Spleen (tissue), 13 donors: ENCODE data around the gene TGIF2LY. TPM values are rescaled to one million over a fixed set of nuclear protein-coding genes. Genes with fewer than 3 reads are reported as not detected.
"Not testable (repeated sequence)": the region's sequence is repeated elsewhere in the genome, so short reads cannot be mapped to it uniquely, and the experiment has no call there.

Source experiments
- DNase-seq: peaks from one replicate; pipeline ENCODE4 v3.0.0-alpha.2; 2020
- H3K27ac ChIP-seq, 8 donors: fragments of 200-600 bp; sonication (generic) in 7 of 8; 1 replicate in 4 of 8; 2 replicates in 4 of 8; pipeline versions ENCODE4 v1.5.0 to v1.8.0; 2016 to 2021; ENCODE audit warnings: inconsistent platforms in 4 of 8, mild to moderate bottlenecking in 4 of 8, moderate library complexity in 1 of 8
- H3K27me3 ChIP-seq, 7 donors: fragments of 200-600 bp; sonication (generic) in 6 of 7; replicated peaks in 1 of 7; 1 replicate in 4 of 7; 2 replicates in 3 of 7; pipeline versions ENCODE4 v1.5.0 to v1.8.0; 2016 to 2021; ENCODE audit warnings: inconsistent platforms in 3 of 7, mild to moderate bottlenecking in 1 of 7
- H3K36me3 ChIP-seq, 6 donors: fragments of 200-600 bp; sonication (generic) in 5 of 6; 1 replicate in 4 of 6; 2 replicates in 2 of 6; pipeline versions ENCODE4 v1.5.0 to v1.8.0; 2016 to 2021; ENCODE audit warnings: inconsistent platforms in 2 of 6
- H3K4me1 ChIP-seq, 6 donors: fragments of 200-600 bp; sonication (generic) in 5 of 6; 1 replicate in 3 of 6; 2 replicates in 3 of 6; pipeline versions ENCODE4 v1.5.0 to v1.8.0; 2016 to 2021; ENCODE audit warnings: inconsistent platforms in 3 of 6
- H3K4me3 ChIP-seq, 8 donors: fragments of 200-600 bp; sonication (generic) in 7 of 8; 1 replicate in 4 of 8; 2 replicates in 4 of 8; pipeline versions ENCODE4 v1.5.0 to v1.8.0; 2016 to 2021; ENCODE audit warnings: inconsistent platforms in 4 of 8, mild to moderate bottlenecking in 4 of 8, moderate library complexity in 2 of 8
- H3K9me3 ChIP-seq, 8 donors: fragments of 200-600 bp; sonication (generic) in 7 of 8; 1 replicate in 4 of 8; 2 replicates in 4 of 8; pipeline versions ENCODE4 v1.5.0 to v1.8.0; 2016 to 2021; ENCODE audit warnings: inconsistent platforms in 4 of 8
- WGBS, 5 donors: extraction: QIAGEN DNeasy Blood & Tissue Kit in 3 of 5; methylation state at CpG; one replicate each; pipeline versions ENCODE4 v1.1.5 to v1.1.7; 2013 to 2018; 5-methylcytosine and 5-hydroxymethylcytosine counted together
- intact Hi-C: fragments of 100-400 bp; cut with DNase I; formaldehyde crosslinking; loops from one replicate; pipeline ENCODE4 v1.15.0; 2023; ENCODE audit warnings: low total_unique reads
- long read RNA-seq, 2 donors: transcript quantifications; one replicate each; lab custom pipeline, GENCODE V29; 2026
- polyA plus RNA-seq, 3 donors: library from polyadenylated mRNA; stranded (reverse); fragments of 200-250 nt; gene quantifications; one replicate each; pipeline ENCODE4 v1.2.1, GENCODE V29; 2013
- small RNA-seq, 4 donors: library from RNA; depleted of rRNA; stranded (forward); fragments of <200 nt; gene quantifications; one replicate each; pipeline ENCODE3, GENCODE V24; 2016
- total RNA-seq, 7 donors: library from RNA; depleted of rRNA in 3 of 7; stranded (reverse); fragments of >200 nt in 3 of 7; fragmentation: NEBNext Ultra II Directional in 4 of 7; extraction: Animal tissue kit (Norgen Biotek cat#: 25700) in 4 of 7; gene quantifications; one replicate each; pipeline versions ENCODE4 v1.1.0 to v1.2.1, GENCODE V29; 2016 to 2021
- donor health status: healthy with polysubstance abuse.
- donor health status: DM: no; HTN: no; CAD: no; lungs with moderate emphysema.
- donor health status: DM: no; HTN: no; CAD: no.
- donor health status: Bipolar disorder and iron deficiency.
- donor health status: healthy.
- donor health status: DM: no; HTN: no; CAD: no.
- donor health status: DM: yes; HTN: yes; CAD: no.

TGIF2LY gene
- total RNA-seq (not detected), polyA plus RNA-seq (not detected)
- long read RNA-seq, donor 1, result 0 reads
- long read RNA-seq, donor 2, result 0 reads

- H3K4me3 ChIP-seq, H3K9me3 ChIP-seq, H3K27me3 ChIP-seq, H3K27ac ChIP-seq, DNase-seq, H3K36me3 ChIP-seq, H3K4me1 ChIP-seq, intact Hi-C loops: not testable (repeated sequence)
- 71 to 82% (median 76%) methylated on average over 9 of the region's 9 CpGs; no CpG with 5 or more reads in 2 of the 5 donors for WGBS, 5 donors
Measured at GRCh38 chrY:3578767-3579166, at the start of gene TGIF2LY. TGIF2LY (plus strand) TSS chrY:3579067; CDS start chrY:3579245, 178 bp downstream.

Small RNA genes within 50 kb of the gene (small RNA-seq; reads per million reads assigned to genes)
- gene PRRC2CP1, result 0 reads per million in 4 donors
